PC-9 (cell line): ENCODE measurements around the gene DUSP18.

Experiments used
- EZH2 ChIP-seq: fragments of 200-600 bp; sonication (generic); IDR thresholded peaks from 2 replicates; pipeline ENCODE4 v1.8.0; 2017; ENCODE audit warnings: antibody characterized with exemption, low read depth
- TF ChIP-seq, protein P1 (sequence below): fragments of 200-600 bp; sonication (generic); conservative IDR thresholded peaks from 2 replicates; pipeline ENCODE4 v1.6.1; 2017; ENCODE audit warnings: mixed run types, antibody characterized with exemption, mild to moderate bottlenecking, moderate library complexity

DNA sequence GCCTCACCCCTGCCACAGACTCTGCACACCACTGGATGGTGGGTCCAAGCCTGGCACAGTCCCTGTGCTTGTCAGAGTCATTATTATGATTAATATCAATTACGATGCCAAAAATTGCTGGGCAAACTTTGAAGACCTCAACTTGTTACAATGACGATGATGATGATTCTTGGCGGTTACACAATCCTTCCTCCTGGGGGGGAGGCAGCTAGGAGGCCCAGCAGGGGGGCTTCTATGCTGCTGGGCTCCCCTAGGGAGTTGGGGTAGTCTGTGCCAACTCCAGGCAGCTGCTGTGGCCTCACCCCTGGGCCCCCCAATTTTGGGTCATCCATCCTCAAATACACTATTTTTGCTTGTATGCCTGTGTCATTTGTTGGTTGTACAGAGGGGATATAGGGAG, 20.1 kb downstream of the DUSP18 start:
- no peak for TF ChIP-seq EZH2
- TF ChIP-seq, protein P1, sequence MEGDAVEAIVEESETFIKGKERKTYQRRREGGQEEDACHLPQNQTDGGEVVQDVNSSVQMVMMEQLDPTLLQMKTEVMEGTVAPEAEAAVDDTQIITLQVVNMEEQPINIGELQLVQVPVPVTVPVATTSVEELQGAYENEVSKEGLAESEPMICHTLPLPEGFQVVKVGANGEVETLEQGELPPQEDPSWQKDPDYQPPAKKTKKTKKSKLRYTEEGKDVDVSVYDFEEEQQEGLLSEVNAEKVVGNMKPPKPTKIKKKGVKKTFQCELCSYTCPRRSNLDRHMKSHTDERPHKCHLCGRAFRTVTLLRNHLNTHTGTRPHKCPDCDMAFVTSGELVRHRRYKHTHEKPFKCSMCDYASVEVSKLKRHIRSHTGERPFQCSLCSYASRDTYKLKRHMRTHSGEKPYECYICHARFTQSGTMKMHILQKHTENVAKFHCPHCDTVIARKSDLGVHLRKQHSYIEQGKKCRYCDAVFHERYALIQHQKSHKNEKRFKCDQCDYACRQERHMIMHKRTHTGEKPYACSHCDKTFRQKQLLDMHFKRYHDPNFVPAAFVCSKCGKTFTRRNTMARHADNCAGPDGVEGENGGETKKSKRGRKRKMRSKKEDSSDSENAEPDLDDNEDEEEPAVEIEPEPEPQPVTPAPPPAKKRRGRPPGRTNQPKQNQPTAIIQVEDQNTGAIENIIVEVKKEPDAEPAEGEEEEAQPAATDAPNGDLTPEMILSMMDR: no peak
